Skeletal muscle tissue (tissue), 4 donors: ENCODE data around the gene GALNT18. TPM values are rescaled to one million over a fixed set of nuclear protein-coding genes. Genes with fewer than 3 reads are reported as not detected.

Experiments
- H3K27ac ChIP-seq: one replicate; pipeline ENCODE4 v1.7.0; 2013; ENCODE audit warnings: mild to moderate bottlenecking, low read depth, low read length, inconsistent platforms
- H3K27me3 ChIP-seq, 3 donors: one replicate each; pipeline ENCODE4 v1.7.0; 2013; ENCODE audit warnings: low read length in 3 of 3; ENCODE audit not compliant: control insufficient read depth in 3 of 3, insufficient read depth in 3 of 3
- H3K36me3 ChIP-seq, 3 donors: one replicate each; pipeline ENCODE4 v1.7.0; 2013; ENCODE audit warnings: low read length in 3 of 3; ENCODE audit not compliant: control insufficient read depth in 3 of 3, insufficient read depth in 3 of 3
- H3K4me1 ChIP-seq, 3 donors: one replicate each; pipeline ENCODE4 v1.7.0; 2013; ENCODE audit warnings: low read length in 3 of 3, mild to moderate bottlenecking in 3 of 3; ENCODE audit not compliant: control insufficient read depth in 3 of 3, insufficient read depth in 3 of 3
- H3K4me3 ChIP-seq, 3 donors: one replicate each; pipeline ENCODE4 v1.7.0; 2013; ENCODE audit warnings: low read length in 3 of 3
- H3K9ac ChIP-seq, 3 donors: one replicate each; pipeline ENCODE4 v1.7.0; 2013; ENCODE audit warnings: low read length in 3 of 3, mild to moderate bottlenecking in 3 of 3, moderate library complexity in 2 of 3, low read depth in 1 of 3
- H3K9me3 ChIP-seq, 3 donors: one replicate each; pipeline ENCODE4 v1.7.0; 2013; ENCODE audit warnings: low read length in 3 of 3; ENCODE audit not compliant: control insufficient read depth in 3 of 3
- total RNA-seq: library from RNA; depleted of rRNA; stranded (reverse); fragments of >200 nt; gene quantifications from one replicate; pipeline ENCODE4 v1.2.3, GENCODE V29; 2014
- donor health status: Osteomylitis.

GALNT18 gene
- total RNA-seq, 1 donor from 2014 or later, result 9.4 TPM

GRCh38 chr11:11628651-11629050 is 6.8 kb upstream of the GALNT18 start:
- Histone ChIP-seq H3K27ac (no peak overlapping the region), H3K9ac (no peak overlapping the region), H3K27me3 (no peaks in the 10 kb centered on the region), H3K9me3 (no peaks in the 10 kb centered on the region), H3K36me3 (no peaks in the 10 kb centered on the region), H3K4me1 (no peaks in the 10 kb centered on the region), H3K4me3 (no peak overlapping the region)

GRCh38 chr11:11626128-11626527 is 4.3 kb upstream of the GALNT18 start:
- Histone ChIP-seq H3K9me3 (no peaks in the 10 kb centered on the region), H3K27me3 (no peaks in the 10 kb centered on the region), H3K9ac (no peak overlapping the region)

GRCh38 chr11:11624926-11625325 is 3.1 kb upstream of the GALNT18 start:
- Histone ChIP-seq H3K36me3 (no peaks in the 10 kb centered on the region), H3K4me1 (peaks cover 17 to 24% (median 18%) of the 10 kb centered on the region in 3 donors), H3K27ac (no peak overlapping the region), H3K9me3 (no peaks in the 10 kb centered on the region), H3K27me3 (no peaks in the 10 kb centered on the region), H3K9ac (no peak overlapping the region), H3K4me3 (no peak overlapping the region)

More at GRCh38 chr11:11626128-11626527, 4.3 kb upstream of the GALNT18 start:
- peaks cover 9 to 12% (median 10%) of the 10 kb centered on the region in 3 donors for H3K4me1 ChIP-seq
- no peak overlapping the region for H3K27ac ChIP-seq
- H3K36me3 ChIP-seq, result no peaks in the 10 kb centered on the region
- no peak overlapping the region for H3K4me3 ChIP-seq

DNA sequence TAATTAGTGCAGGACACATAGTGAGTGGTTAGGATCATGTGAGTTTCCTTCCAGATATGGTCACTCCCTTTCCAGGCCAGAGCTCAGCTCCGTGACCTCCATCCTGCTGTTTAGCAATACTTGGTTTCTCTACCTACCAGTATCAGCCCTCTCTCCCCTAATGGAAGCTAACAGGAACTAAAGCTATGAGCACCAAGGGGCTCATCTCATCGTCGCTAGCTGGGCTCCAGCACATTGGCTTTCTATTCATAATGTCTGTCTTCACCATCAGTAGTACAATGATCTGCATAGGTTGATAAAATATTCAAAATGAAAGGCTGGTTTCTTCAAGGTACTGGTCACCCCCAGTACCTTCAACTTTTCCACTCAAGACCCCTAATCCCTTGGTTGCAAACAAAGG is 2.4 kb upstream of the GALNT18 start:
- H3K27me3 ChIP-seq, result no peaks in the 10 kb centered on the region
- H3K4me1 ChIP-seq, result peaks cover 18 to 24% (median 23%) of the 10 kb centered on the region in 3 donors
- H3K27ac ChIP-seq, result no peak overlapping the region
- H3K9ac ChIP-seq, result no peak overlapping the region
- H3K9me3 ChIP-seq, result no peaks in the 10 kb centered on the region
- H3K4me3 ChIP-seq, result no peak overlapping the region
- H3K36me3 ChIP-seq, result no peaks in the 10 kb centered on the region

DNA sequence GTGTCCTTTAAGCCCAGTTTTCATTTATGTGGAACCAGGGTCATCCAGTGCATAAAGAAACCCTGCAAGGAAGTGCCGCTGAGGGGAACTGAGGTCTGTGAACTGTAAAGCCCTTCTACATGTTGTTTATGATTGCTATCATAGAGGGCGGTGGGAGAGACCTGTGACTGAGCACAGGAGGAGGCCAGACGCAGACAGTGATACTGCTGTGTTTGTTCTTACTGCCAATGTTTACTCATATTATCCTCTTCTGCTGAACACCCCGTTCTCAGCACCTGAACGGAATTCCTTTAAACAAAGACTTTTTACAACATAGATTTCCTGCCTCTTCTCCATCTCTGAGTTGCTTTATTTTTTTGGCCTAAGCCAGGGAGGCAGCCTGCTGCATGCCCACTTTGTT is 967 bp upstream of the GALNT18 start:
- Histone ChIP-seq H3K9me3 (no peaks in the 10 kb centered on the region), H3K36me3 (no peaks in the 10 kb centered on the region), H3K27ac (no peak overlapping the region), H3K9ac (peak overlapping the region in 1 of 3 donors; percentile 25), H3K4me1 (peaks cover 18 to 24% (median 23%) of the 10 kb centered on the region in 3 donors), H3K4me3 (no peak overlapping the region), H3K27me3 (no peaks in the 10 kb centered on the region)

DNA sequence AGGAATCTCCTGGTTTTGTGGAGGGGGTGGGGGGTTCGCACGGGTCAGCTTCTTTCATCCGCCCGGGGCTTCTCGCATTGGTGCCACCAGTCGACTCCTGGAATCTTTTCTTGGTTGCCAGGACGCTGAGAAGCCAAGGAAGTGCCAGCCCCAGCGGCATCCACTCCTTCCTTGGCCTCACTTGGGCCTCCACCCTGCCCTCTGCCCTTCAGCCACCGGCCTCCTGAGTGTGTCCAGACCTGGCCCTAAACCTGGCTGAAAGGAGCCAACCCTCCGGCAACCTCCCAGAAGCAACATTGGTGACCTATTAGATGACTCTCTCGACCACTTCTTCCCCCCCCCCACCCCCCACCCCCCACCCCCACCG is 518 bp upstream of the GALNT18 start:
- H3K9ac ChIP-seq, result peak overlapping the region in 2 of 3 donors; percentile 59 to 64
- peaks cover 18 to 24% (median 23%) of the 10 kb centered on the region in 3 donors for H3K4me1 ChIP-seq
- H3K36me3 ChIP-seq, result no peaks in the 10 kb centered on the region
- H3K9me3 ChIP-seq, result no peaks in the 10 kb centered on the region
- H3K27me3 ChIP-seq, result no peaks in the 10 kb centered on the region
- H3K4me3 ChIP-seq, result peak overlapping the region; percentile 43 to 64 (median 60)
- H3K27ac ChIP-seq, result no peak overlapping the region

GRCh38 chr11:11620921-11621572 is 758 bp downstream of the GALNT18 start:
- Histone ChIP-seq H3K36me3 (no peaks in the 10 kb centered on the region), H3K9me3 (no peaks in the 10 kb centered on the region), H3K27ac (peak overlapping the region; percentile 55), H3K9ac (peak overlapping the region; percentile 76 to 85 (median 76)), H3K4me1 (peaks cover 18 to 24% (median 23%) of the 10 kb centered on the region in 3 donors), H3K4me3 (peak overlapping the region; percentile 82 to 91 (median 89)), H3K27me3 (no peaks in the 10 kb centered on the region)

DNA sequence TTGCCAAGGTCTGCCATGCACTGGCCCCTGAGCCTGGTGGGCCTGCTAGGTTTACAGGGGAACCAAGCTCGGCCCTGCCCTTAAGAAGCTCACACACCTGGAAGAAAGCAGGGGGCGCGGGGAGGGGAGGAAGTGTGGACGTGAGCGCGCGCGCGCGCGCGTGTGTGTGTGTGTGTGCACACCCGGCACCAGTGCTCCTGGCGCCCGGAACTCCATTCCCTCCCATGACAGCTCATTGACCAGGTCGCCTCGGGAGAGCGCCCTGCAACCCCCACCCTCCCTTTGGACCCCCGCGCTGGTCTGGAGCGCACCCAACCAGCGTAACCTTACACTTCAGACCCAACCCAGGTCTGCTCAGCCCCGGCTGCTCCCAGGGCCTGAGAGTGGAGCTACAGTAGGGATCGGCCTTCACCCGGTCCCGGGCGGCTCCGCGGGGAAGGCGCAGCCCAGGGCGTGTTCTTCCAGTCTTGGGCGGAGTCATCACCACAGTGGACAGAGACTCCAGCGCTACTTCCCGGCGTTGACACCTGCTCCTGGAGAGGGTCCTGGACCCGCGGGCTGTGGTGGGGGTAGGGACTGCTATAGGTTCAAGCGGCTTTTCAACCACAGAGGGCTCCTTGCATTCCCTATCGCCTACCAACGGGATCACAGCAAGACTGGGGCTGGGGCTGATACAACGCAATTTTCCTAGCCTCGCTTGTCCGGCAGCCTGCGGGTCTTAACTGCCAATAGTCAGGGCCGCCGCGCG is 1.5 kb downstream of the GALNT18 start:
- Histone ChIP-seq H3K27ac (no peak overlapping the region), H3K27me3 (no peaks in the 10 kb centered on the region), H3K36me3 (no peaks in the 10 kb centered on the region), H3K4me3 (peak overlapping the region; percentile 82 to 91 (median 89)), H3K9me3 (no peaks in the 10 kb centered on the region), H3K9ac (peak overlapping the region; percentile 76 to 85 (median 76)), H3K4me1 (peaks cover 18 to 24% (median 23%) of the 10 kb centered on the region in 3 donors)

GRCh38 chr11:11618973-11619435 is 2.8 kb downstream of the GALNT18 start:
- H3K9me3 ChIP-seq, result no peaks in the 10 kb centered on the region
- peaks cover 18 to 24% (median 23%) of the 10 kb centered on the region in 3 donors for H3K4me1 ChIP-seq
- no peak overlapping the region for H3K9ac ChIP-seq
- H3K27ac ChIP-seq, result no peak overlapping the region
- no peak overlapping the region for H3K4me3 ChIP-seq
- H3K27me3 ChIP-seq, result no peaks in the 10 kb centered on the region
- no peaks in the 10 kb centered on the region for H3K36me3 ChIP-seq

DNA sequence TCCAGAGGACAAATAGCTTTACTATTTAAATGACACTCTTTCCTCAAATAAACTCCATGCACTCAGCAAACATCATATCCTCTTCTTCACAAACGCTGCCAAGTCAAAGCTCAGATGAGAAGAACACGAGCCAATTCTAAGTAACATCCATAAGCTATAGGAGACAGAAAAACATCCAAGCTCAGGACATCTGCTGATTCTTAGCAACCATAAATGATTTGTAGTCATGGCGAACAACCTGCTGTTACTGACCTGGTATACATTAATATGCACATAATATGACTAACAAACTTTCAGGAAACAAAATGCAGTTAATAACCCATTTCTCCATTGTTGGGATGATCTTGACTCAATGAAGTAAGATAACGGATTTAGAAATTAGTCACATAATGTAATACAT is 6.7 kb downstream of the GALNT18 start:
- no peaks in the 10 kb centered on the region for H3K27me3 ChIP-seq
- H3K9ac ChIP-seq, result no peak overlapping the region
- no peaks in the 10 kb centered on the region for H3K9me3 ChIP-seq
- peaks cover 8 to 15% (median 9%) of the 10 kb centered on the region in 3 donors for H3K4me1 ChIP-seq
- no peak overlapping the region for H3K4me3 ChIP-seq
- H3K27ac ChIP-seq, result no peak overlapping the region
- H3K36me3 ChIP-seq, result no peaks in the 10 kb centered on the region
